ENCODE measurements around the gene ZRANB1. TPM values are rescaled to one million over a fixed set of nuclear protein-coding genes. Genes with fewer than 3 reads are reported as not detected.

The ZRANB1 gene
- total RNA-seq, 2 experiments from 2014 or later: 9.5 to 10.1 TPM

- Mint-ChIP-seq H3K9me3 (peaks cover 2% of the 10 kb centered on the region), H3K27ac (no peak overlapping the region), H3K27me3 (peaks cover 4% of the 10 kb centered on the region), H3K4me3 (no peak overlapping the region), H3K4me1 (ENCODE audit: low read depth) (no peaks in the 10 kb centered on the region), H3K36me3 (ENCODE audit: low read depth) (no peaks in the 10 kb centered on the region)
- no peak for TF ChIP-seq CTCF (IDR thresholded peaks at IDR 0.05)
- ATAC-seq (no peak), DNase-seq (no peak)
- POLR2A ChIA-PET: no interaction called here
- CTCF ChIA-PET: interaction anchor here (1.2 to 1.3 kb wide), 2 partner anchors 22 to 33 kb away, joined by 3 to 4 read pairs; no protein-coding TSS in a partner anchor
- intact Hi-C loops (cut with micrococcal nuclease): no loop called here
These were observed 73.0 kb downstream of the ZRANB1 start for GRCh38 chr10:125014836-125015355.

DNA sequence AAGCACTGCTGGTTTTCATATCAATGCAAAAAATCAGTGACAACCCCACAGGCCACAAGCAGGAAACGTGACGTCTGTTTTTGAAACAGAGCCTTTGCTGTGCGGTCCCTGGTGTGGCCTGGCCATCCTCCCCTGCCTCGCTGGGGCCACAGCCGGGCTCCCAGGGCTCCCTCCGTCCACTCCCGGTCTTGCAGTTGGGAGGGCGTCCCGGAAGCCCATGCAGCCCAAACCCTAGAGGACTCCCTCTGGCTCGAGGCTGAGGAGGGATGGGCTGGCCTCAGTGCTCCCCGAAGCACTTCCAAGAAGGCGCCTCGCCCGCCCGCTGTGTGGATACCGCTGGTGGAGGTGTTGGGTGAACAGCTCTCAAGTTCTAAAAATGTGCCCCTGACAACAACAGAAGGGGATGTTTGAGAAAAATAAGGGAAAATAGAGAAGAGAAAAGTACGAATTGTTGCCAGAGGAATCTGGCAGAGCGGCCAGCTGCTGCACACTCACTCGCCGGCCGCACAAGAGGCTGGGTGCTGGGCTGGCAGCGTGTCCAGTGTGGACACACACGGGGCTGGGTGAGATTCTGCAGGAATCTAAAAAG lies 73.5 kb downstream of the ZRANB1 start:
- Mint-ChIP-seq H3K4me1 (ENCODE audit: low read depth) (no peaks in the 10 kb centered on the region), H3K27ac (no peak overlapping the region), H3K9me3 (peaks cover 2% of the 10 kb centered on the region), H3K4me3 (no peak overlapping the region), H3K36me3 (ENCODE audit: low read depth) (no peaks in the 10 kb centered on the region), H3K27me3 (peaks cover 4% of the 10 kb centered on the region)
- ChIA-PET CTCF (interaction anchor here (1.3 kb wide), 1 partner anchor 23 kb away, joined by 4 read pairs; no protein-coding TSS in a partner anchor), POLR2A (no interaction called here)
- intact Hi-C loops (cut with micrococcal nuclease): no loop called here
- TF ChIP-seq CTCF (IDR thresholded peaks at IDR 0.05): no peak
- peak; percentile 37 for ATAC-seq
- peak; percentile 6 for DNase-seq

GRCh38 chr10:125016123-125016522 lies 74.2 kb downstream of the ZRANB1 start:
- CTCF ChIA-PET: no interaction called here
- intact Hi-C loops (cut with micrococcal nuclease): no loop called here
- H3K4me1 Mint-ChIP-seq (ENCODE audit: low read depth): no peaks in the 10 kb centered on the region
- no peaks in the 10 kb centered on the region for H3K36me3 Mint-ChIP-seq (ENCODE audit: low read depth)
- TF ChIP-seq CTCF (IDR thresholded peaks at IDR 0.05): no peak
- DNase-seq: no peak
- no peak overlapping the region for H3K27ac Mint-ChIP-seq
- peaks cover 2% of the 10 kb centered on the region for H3K9me3 Mint-ChIP-seq
- POLR2A ChIA-PET: no interaction called here
- peaks cover 4% of the 10 kb centered on the region for H3K27me3 Mint-ChIP-seq
- ATAC-seq: no peak
- H3K4me3 Mint-ChIP-seq: no peak overlapping the region

DNA sequence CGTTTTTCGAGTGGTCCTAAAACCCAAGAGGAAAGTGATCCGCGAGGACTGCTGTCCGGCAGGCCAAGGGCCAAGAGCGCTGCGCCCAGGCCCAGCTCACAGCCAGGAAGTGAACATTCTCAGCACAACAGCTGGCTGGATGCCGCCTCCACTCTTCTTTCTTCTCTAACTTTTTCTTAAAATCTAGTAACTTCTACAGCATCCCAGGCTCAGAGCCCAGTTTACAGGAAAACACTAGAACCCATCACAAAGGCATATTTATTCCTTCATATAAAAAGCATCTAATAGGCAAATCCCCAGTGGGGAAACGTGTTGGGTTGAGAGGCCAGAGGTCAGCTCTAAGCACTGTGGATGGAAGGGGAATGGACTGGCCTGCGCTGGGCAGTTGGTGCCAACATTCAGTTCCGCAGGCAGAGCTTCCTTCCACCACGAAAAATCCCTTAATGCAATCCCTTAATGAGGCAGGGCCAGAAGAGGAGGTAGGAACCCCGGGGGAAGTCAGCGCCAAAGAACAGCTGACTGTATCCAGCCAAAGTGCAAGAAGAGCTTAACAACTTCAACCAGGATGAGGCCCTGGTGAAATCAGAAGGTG lies 74.8 kb downstream of the ZRANB1 start:
- DNase-seq (no peak), ATAC-seq (no peak)
- no peaks in the 10 kb centered on the region for H3K4me1 Mint-ChIP-seq (ENCODE audit: low read depth)
- no peaks in the 10 kb centered on the region for H3K36me3 Mint-ChIP-seq (ENCODE audit: low read depth)
- H3K27me3 Mint-ChIP-seq: peaks cover 4% of the 10 kb centered on the region
- intact Hi-C loops (cut with micrococcal nuclease): no loop called here
- ChIA-PET CTCF (no interaction called here), POLR2A (no interaction called here)
- no peak for TF ChIP-seq CTCF (IDR thresholded peaks at IDR 0.05)
- H3K9me3 Mint-ChIP-seq: peaks cover 2% of the 10 kb centered on the region
- H3K4me3 Mint-ChIP-seq: no peak overlapping the region
- no peak overlapping the region for H3K27ac Mint-ChIP-seq

GRCh38 chr10:125017547-125018298 lies 75.8 kb downstream of the ZRANB1 start:
- ATAC-seq: no peak
- no peak for DNase-seq
- Mint-ChIP-seq H3K4me1 (ENCODE audit: low read depth) (no peaks in the 10 kb centered on the region), H3K27me3 (peaks cover 4% of the 10 kb centered on the region), H3K27ac (no peak overlapping the region), H3K9me3 (peaks cover 2% of the 10 kb centered on the region), H3K4me3 (no peak overlapping the region), H3K36me3 (ENCODE audit: low read depth) (no peaks in the 10 kb centered on the region)
- intact Hi-C loops (cut with micrococcal nuclease): no loop called here
- no peak for TF ChIP-seq CTCF (IDR thresholded peaks at IDR 0.05)
- POLR2A ChIA-PET: no interaction called here
- CTCF ChIA-PET: no interaction called here
